Measurements from ENCODE around the gene SLC1A2. TPM values are rescaled to one million over a fixed set of nuclear protein-coding genes. Genes with fewer than 3 reads are reported as not detected.
A peak's percentile ranks its signal among the peaks of the same experiment; 100 is the strongest.

Gene SLC1A2
- total RNA-seq, 1 donor from 2014 or later = 0.10 TPM

GRCh38 chr11:35234460-35235156 is 184.8 kb downstream of the SLC1A2 start:
- H3K4me3 Mint-ChIP-seq (ENCODE audit: unreplicated experiment) = no peak overlapping the region
- H3K27ac Mint-ChIP-seq (ENCODE audit: unreplicated experiment) = no peak overlapping the region
- DNase-seq (ENCODE audit: low spot score) = no peak
- peaks cover 13% of the 10 kb centered on the region for H3K9me3 Mint-ChIP-seq (ENCODE audit: low read depth)
- no peak for TF ChIP-seq CTCF (IDR thresholded peaks at IDR 0.05)
- H3K27me3 Mint-ChIP-seq (ENCODE audit: low read depth) = no peaks in the 10 kb centered on the region
- peaks cover 6% of the 10 kb centered on the region for H3K36me3 Mint-ChIP-seq (ENCODE audit: low read depth)
- H3K4me1 Mint-ChIP-seq (ENCODE audit: low read depth) = peaks cover 37% of the 10 kb centered on the region

GRCh38 chr11:35233518-35233917 is 185.8 kb downstream of the SLC1A2 start:
- Mint-ChIP-seq H3K9me3 (ENCODE audit: low read depth) (peaks cover 13% of the 10 kb centered on the region), H3K4me1 (ENCODE audit: low read depth) (peaks cover 32% of the 10 kb centered on the region), H3K27me3 (ENCODE audit: low read depth) (no peaks in the 10 kb centered on the region), H3K36me3 (ENCODE audit: low read depth) (peaks cover 14% of the 10 kb centered on the region), H3K27ac (ENCODE audit: unreplicated experiment) (no peak overlapping the region), H3K4me3 (ENCODE audit: unreplicated experiment) (no peak overlapping the region)
- TF ChIP-seq CTCF (IDR thresholded peaks at IDR 0.05) = no peak
- DNase-seq (ENCODE audit: low spot score) = no peak

DNA sequence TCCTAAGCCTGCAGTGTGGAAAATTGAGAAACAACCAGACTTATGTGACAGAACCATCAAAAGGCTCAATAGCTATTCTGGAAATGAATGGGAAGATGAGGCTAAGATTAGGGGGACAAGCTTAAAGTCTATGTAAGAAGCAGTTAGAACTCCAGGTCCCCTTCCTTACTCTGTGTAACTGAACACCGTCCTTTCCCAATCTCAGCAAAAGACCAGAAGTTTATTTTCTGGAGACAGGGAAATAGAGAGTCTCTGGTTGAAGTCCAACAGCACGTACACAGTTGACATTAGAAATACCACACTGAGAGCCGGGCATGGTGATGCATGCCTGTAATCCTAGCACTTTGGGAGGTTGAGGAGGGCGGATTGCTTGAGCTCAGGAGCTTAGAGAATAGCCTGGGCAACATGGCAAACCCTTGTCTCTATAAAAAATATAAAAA is 186.4 kb downstream of the SLC1A2 start:
- TF ChIP-seq CTCF (IDR thresholded peaks at IDR 0.05) = no peak
- H3K9me3 Mint-ChIP-seq (ENCODE audit: low read depth) = peaks cover 13% of the 10 kb centered on the region
- no peaks in the 10 kb centered on the region for H3K27me3 Mint-ChIP-seq (ENCODE audit: low read depth)
- peaks cover 14% of the 10 kb centered on the region for H3K36me3 Mint-ChIP-seq (ENCODE audit: low read depth)
- H3K27ac Mint-ChIP-seq (ENCODE audit: unreplicated experiment) = peak overlapping the region; percentile 8
- no peak overlapping the region for H3K4me3 Mint-ChIP-seq (ENCODE audit: unreplicated experiment)
- peaks cover 27% of the 10 kb centered on the region for H3K4me1 Mint-ChIP-seq (ENCODE audit: low read depth)
- DNase-seq (ENCODE audit: low spot score) = no peak

DNA sequence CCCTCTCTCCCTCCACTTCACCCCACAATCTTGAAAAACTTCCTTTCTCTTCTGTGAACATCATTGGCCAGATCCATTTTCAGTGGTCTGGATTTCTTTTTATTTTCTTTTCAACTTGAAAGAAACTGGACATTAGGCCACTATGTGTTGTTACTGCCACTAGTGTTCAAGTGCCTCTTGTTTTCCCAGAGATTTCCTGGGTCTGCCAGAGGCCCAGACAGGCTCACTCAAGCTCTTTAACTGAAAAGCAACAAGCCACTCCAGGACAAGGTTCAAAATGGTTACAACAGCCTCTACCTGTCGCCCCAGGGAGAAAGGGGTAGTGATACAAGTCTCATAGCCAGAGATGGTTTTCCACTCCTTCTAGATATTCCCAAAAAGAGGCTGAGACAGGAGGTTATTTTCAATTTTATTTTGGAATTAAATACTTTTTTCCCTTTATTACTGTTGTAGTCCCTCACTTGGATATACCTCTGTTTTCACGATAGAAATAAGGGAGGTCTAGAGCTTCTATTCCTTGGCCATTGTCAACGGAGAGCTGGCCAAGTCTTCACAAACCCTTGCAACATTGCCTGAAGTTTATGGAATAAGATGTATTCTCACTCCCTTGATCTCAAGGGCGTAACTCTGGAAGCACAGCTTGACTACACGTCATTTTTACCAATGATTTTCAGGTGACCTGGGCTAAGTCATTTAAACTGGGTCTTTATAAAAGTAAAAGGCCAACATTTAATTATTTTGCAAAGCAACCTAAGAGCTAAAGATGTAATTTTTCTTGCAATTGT is 188.1 kb downstream of the SLC1A2 start:
- H3K36me3 Mint-ChIP-seq (ENCODE audit: low read depth) = peaks cover 16% of the 10 kb centered on the region
- no peak for TF ChIP-seq CTCF (IDR thresholded peaks at IDR 0.05)

GRCh38 chr11:35230388-35230787 is 189.0 kb downstream of the SLC1A2 start:
- no peak overlapping the region for H3K27ac Mint-ChIP-seq (ENCODE audit: unreplicated experiment)
- peaks cover 20% of the 10 kb centered on the region for H3K36me3 Mint-ChIP-seq (ENCODE audit: low read depth)
- H3K4me1 Mint-ChIP-seq (ENCODE audit: low read depth) = peaks cover 14% of the 10 kb centered on the region
- no peak overlapping the region for H3K4me3 Mint-ChIP-seq (ENCODE audit: unreplicated experiment)
- no peaks in the 10 kb centered on the region for H3K27me3 Mint-ChIP-seq (ENCODE audit: low read depth)
- H3K9me3 Mint-ChIP-seq (ENCODE audit: low read depth) = peaks cover 13% of the 10 kb centered on the region
- no peak for TF ChIP-seq CTCF (IDR thresholded peaks at IDR 0.05)
- DNase-seq (ENCODE audit: low spot score) = no peak

More for the DNA sequence above, 188.1 kb downstream of the SLC1A2 start:
- Mint-ChIP-seq H3K9me3 (ENCODE audit: low read depth) (peaks cover 13% of the 10 kb centered on the region), H3K27ac (ENCODE audit: unreplicated experiment) (no peak overlapping the region), H3K4me3 (ENCODE audit: unreplicated experiment) (no peak overlapping the region), H3K27me3 (ENCODE audit: low read depth) (no peaks in the 10 kb centered on the region), H3K4me1 (ENCODE audit: low read depth) (peaks cover 17% of the 10 kb centered on the region)
- no peak for DNase-seq (ENCODE audit: low spot score)

All from chondrocyte (in vitro differentiated cells).